Measurements from ENCODE around the gene RASL11A. TPM values are rescaled to one million over a fixed set of nuclear protein-coding genes. Genes with fewer than 3 reads are reported as not detected.

Gene RASL11A
- total and polyA plus RNA-seq, 2 of the 13 experiments (the other 11 are each of a cell fraction or from before 2014, with no cell fraction given) = 3.0 to 4.1 TPM

- TF ChIP-seq, protein P1, sequence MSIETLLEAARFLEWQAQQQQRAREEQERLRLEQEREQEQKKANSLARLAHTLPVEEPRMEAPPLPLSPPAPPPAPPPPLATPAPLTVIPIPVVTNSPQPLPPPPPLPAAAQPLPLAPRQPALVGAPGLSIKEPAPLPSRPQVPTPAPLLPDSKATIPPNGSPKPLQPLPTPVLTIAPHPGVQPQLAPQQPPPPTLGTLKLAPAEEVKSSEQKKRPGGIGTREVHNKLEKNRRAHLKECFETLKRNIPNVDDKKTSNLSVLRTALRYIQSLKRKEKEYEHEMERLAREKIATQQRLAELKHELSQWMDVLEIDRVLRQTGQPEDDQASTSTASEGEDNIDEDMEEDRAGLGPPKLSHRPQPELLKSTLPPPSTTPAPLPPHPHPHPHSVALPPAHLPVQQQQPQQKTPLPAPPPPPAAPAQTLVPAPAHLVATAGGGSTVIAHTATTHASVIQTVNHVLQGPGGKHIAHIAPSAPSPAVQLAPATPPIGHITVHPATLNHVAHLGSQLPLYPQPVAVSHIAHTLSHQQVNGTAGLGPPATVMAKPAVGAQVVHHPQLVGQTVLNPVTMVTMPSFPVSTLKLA (IDR thresholded peaks at IDR 0.05) = no peak
- no peak for TF ChIP-seq MYNN (CRISPR knock-in tag; IDR thresholded peaks at IDR 0.05; ENCODE audit: low read depth)
- peak; percentile 46; the same call in 1 of the 2 replicates for TF ChIP-seq RFXAP (CRISPR knock-in tag; IDR thresholded peaks at IDR 0.05; ENCODE audit: borderline replicate concordance)
- TF ChIP-seq ZNF343 (CRISPR knock-in tag; IDR thresholded peaks at IDR 0.05) = no peak
- TF ChIP-seq NONO (IDR thresholded peaks at IDR 0.05) = no peak
- TF ChIP-seq NONO (CRISPR knock-in tag; conservative IDR thresholded peaks at IDR 0.05) = peak; percentile 85
- no peak for TF ChIP-seq ZNF570 (CRISPR knock-in tag; IDR thresholded peaks at IDR 0.05; ENCODE audit: borderline replicate concordance)
- TF ChIP-seq ZNF674 (CRISPR knock-in tag; IDR thresholded peaks at IDR 0.05; ENCODE audit: low read depth) = no peak
- TF ChIP-seq, protein P2, sequence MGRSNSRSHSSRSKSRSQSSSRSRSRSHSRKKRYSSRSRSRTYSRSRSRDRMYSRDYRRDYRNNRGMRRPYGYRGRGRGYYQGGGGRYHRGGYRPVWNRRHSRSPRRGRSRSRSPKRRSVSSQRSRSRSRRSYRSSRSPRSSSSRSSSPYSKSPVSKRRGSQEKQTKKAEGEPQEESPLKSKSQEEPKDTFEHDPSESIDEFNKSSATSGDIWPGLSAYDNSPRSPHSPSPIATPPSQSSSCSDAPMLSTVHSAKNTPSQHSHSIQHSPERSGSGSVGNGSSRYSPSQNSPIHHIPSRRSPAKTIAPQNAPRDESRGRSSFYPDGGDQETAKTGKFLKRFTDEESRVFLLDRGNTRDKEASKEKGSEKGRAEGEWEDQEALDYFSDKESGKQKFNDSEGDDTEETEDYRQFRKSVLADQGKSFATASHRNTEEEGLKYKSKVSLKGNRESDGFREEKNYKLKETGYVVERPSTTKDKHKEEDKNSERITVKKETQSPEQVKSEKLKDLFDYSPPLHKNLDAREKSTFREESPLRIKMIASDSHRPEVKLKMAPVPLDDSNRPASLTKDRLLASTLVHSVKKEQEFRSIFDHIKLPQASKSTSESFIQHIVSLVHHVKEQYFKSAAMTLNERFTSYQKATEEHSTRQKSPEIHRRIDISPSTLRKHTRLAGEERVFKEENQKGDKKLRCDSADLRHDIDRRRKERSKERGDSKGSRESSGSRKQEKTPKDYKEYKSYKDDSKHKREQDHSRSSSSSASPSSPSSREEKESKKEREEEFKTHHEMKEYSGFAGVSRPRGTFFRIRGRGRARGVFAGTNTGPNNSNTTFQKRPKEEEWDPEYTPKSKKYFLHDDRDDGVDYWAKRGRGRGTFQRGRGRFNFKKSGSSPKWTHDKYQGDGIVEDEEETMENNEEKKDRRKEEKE (IDR thresholded peaks at IDR 0.05) = no peak
- no peak for TF ChIP-seq YEATS2 (CRISPR knock-in tag; IDR thresholded peaks at IDR 0.05; ENCODE audit: borderline replicate concordance)
- 0 out of 2 replicates have a peak, but pooled peaks have one; percentile 31 for TF ChIP-seq ZNF709 (CRISPR knock-in tag; IDR thresholded peaks at IDR 0.05)
- peak; percentile 93; the same call in 1 of the 2 replicates for TF ChIP-seq KAT7 (CRISPR knock-in tag; IDR thresholded peaks at IDR 0.05; ENCODE audit: borderline replicate concordance)
- no peak for TF ChIP-seq ZNF775 (CRISPR knock-in tag; IDR thresholded peaks at IDR 0.05; ENCODE audit: borderline replicate concordance)
- TF ChIP-seq ZNF33B (CRISPR knock-in tag; IDR thresholded peaks at IDR 0.05) = peak; percentile 18; the same call in 1 of the 2 replicates
- TF ChIP-seq MIER2 (CRISPR knock-in tag; IDR thresholded peaks at IDR 0.05) = no peak
- TF ChIP-seq PAWR (CRISPR knock-in tag; IDR thresholded peaks at IDR 0.05; ENCODE audit: borderline replicate concordance) = no peak
- TF ChIP-seq GATAD1 (CRISPR knock-in tag; IDR thresholded peaks at IDR 0.05) = 0 out of 2 replicates have a peak, but pooled peaks have one; percentile 15
- no peak for TF ChIP-seq TRIM24 (CRISPR knock-in tag; IDR thresholded peaks at IDR 0.05)
- peak; percentile 64 for TF ChIP-seq PHF8 (CRISPR knock-in tag; IDR thresholded peaks at IDR 0.05)
Observed at GRCh38 chr13:27270594-27271520, at the start of gene RASL11A (continued).
